ENCODE data around the gene TPD52L1. TPM values are rescaled to one million over a fixed set of nuclear protein-coding genes. Genes with fewer than 3 reads are reported as not detected.

Gene TPD52L1
- total and polyA plus RNA-seq, 2 donors (not counting 3 experiments of a cell fraction or from before 2014, with no cell fraction given): 0.29 to 0.37 TPM

GRCh38 chr6:125307964-125308615 is 154.5 kb downstream of the TPD52L1 start:
- H3K27ac ChIP-seq (ENCODE audit: insufficient read depth, low read depth, low read length): no peak overlapping the region
- H3K27me3 ChIP-seq (ENCODE audit: control insufficient read depth in 2 of 2, insufficient read depth in 2 of 2, low read length in 2 of 2): peaks cover 24 to 27% of the 10 kb centered on the region in 2 experiments
- peaks cover 7% of the 10 kb centered on the region for H3K4me1 ChIP-seq (ENCODE audit: control insufficient read depth, extremely low read depth, insufficient read depth, low read length)
- peak; percentile 56 for TF ChIP-seq GATA2 (IDR thresholded peaks at IDR 0.05; ENCODE audit: insufficient read depth, insufficient read length, low read depth, low read length)
- no peak for TF ChIP-seq POLR2A (IDR thresholded peaks at IDR 0.05; ENCODE audit: low read depth, low read length)
- DNase-seq (ENCODE audit: low read depth, low spot score): no peak
- ChIA-PET POLR2A (no interaction called here), CTCF (interaction anchor here (0.9 to 10.1 kb wide), 5 partner anchors 438 to 688 kb away, joined by 3 to 439 read pairs (median 3); partner anchors contain the start of gene HEY2)
- no peak for FAIRE-seq
- intact Hi-C loops (cut with micrococcal nuclease) (no loop called here), dilution Hi-C loops (cut with MboI; ENCODE audit: extremely low pct_ligation_motif_present, low sequenced_read_pairs) (no loop called here)
- no peak overlapping the region for H3K4me2 ChIP-seq (ENCODE audit: insufficient read depth, low read length)
- H3K36me3 ChIP-seq (ENCODE audit: control insufficient read depth in 2 of 2, extremely low read depth in 1 of 2, insufficient read depth in 2 of 2, low read length in 2 of 2): no peaks in the 10 kb centered on the region
- H3K9me3 ChIP-seq (replicated peaks; ENCODE audit: control insufficient read depth, insufficient read depth, low read length): no peaks in the 10 kb centered on the region
- no peaks in the 10 kb centered on the region for H4K20me1 ChIP-seq (replicated peaks; ENCODE audit: control insufficient read depth, extremely low read depth, insufficient read depth, low read length)
- H3K9ac ChIP-seq (replicated peaks; ENCODE audit: extremely low read depth, insufficient read depth, low read length): no peak overlapping the region
- no peaks in the 10 kb centered on the region for H3K79me2 ChIP-seq (ENCODE audit: control insufficient read depth, insufficient read depth, low read length)
- no peaks in the 10 kb centered on the region for H3K9me1 ChIP-seq (replicated peaks; ENCODE audit: control insufficient read depth, extremely low read depth, insufficient read depth, low read length)
- no TSS peak for BruUV-seq (replicated peaks)
- H2AFZ ChIP-seq (ENCODE audit: low read depth, low read length): no peak overlapping the region
- no peak overlapping the region for H3K4me3 ChIP-seq (replicated peaks in 1 of 3; ENCODE audit: insufficient read depth in 1 of 3, low read depth in 1 of 3, low read length in 3 of 3)

GRCh38 chr6:125310994-125311649 is 157.5 kb downstream of the TPD52L1 start:
- ChIA-PET POLR2A (interaction anchor here (0.6 kb wide), 1 partner anchor 524 kb away, joined by 3 read pairs; no protein-coding TSS in a partner anchor), CTCF (interaction anchor here (0.7 to 10.1 kb wide), 24 partner anchors 10 to 664 kb away, joined by 3 to 439 read pairs (median 4); partner anchors contain the start of genes HDDC2, HEY2, HINT3 and NCOA7)
- peaks cover 7% of the 10 kb centered on the region for H3K4me1 ChIP-seq (ENCODE audit: control insufficient read depth, extremely low read depth, insufficient read depth, low read length)
- DNase-seq (ENCODE audit: low read depth, low spot score) (peak; percentile 64), FAIRE-seq (peak; percentile 76)
- BruUV-seq (replicated peaks): no TSS peak
- dilution Hi-C loops (cut with MboI; ENCODE audit: extremely low pct_ligation_motif_present, low sequenced_read_pairs) (loop anchor here (10.0 kb wide), 1 partner anchor 454 kb away; no protein-coding TSS in a partner anchor), intact Hi-C loops (cut with micrococcal nuclease) (loop anchor here (1.0 to 5.0 kb wide), 4 partner anchors 301 to 646 kb away; partner anchors contain the start of gene HINT3)
- H3K79me2 ChIP-seq (ENCODE audit: control insufficient read depth, insufficient read depth, low read length): no peaks in the 10 kb centered on the region
- no peaks in the 10 kb centered on the region for H3K9me1 ChIP-seq (replicated peaks; ENCODE audit: control insufficient read depth, extremely low read depth, insufficient read depth, low read length)
- no peak overlapping the region for H3K4me2 ChIP-seq (ENCODE audit: insufficient read depth, low read length)
- peaks cover 16 to 22% of the 10 kb centered on the region in 2 experiments for H3K27me3 ChIP-seq (ENCODE audit: control insufficient read depth in 2 of 2, insufficient read depth in 2 of 2, low read length in 2 of 2)
- no peak overlapping the region for H3K27ac ChIP-seq (ENCODE audit: insufficient read depth, low read depth, low read length)
- H3K9me3 ChIP-seq (replicated peaks; ENCODE audit: control insufficient read depth, insufficient read depth, low read length): no peaks in the 10 kb centered on the region
- no peak overlapping the region for H2AFZ ChIP-seq (ENCODE audit: low read depth, low read length)
- H3K4me3 ChIP-seq (replicated peaks in 1 of 3; ENCODE audit: insufficient read depth in 1 of 3, low read depth in 1 of 3, low read length in 3 of 3): no peak overlapping the region
- no peak for TF ChIP-seq GATA2 (IDR thresholded peaks at IDR 0.05; ENCODE audit: insufficient read depth, insufficient read length, low read depth, low read length)
- TF ChIP-seq POLR2A (IDR thresholded peaks at IDR 0.05; ENCODE audit: low read depth, low read length): no peak
- TF ChIP-seq, protein P1, sequence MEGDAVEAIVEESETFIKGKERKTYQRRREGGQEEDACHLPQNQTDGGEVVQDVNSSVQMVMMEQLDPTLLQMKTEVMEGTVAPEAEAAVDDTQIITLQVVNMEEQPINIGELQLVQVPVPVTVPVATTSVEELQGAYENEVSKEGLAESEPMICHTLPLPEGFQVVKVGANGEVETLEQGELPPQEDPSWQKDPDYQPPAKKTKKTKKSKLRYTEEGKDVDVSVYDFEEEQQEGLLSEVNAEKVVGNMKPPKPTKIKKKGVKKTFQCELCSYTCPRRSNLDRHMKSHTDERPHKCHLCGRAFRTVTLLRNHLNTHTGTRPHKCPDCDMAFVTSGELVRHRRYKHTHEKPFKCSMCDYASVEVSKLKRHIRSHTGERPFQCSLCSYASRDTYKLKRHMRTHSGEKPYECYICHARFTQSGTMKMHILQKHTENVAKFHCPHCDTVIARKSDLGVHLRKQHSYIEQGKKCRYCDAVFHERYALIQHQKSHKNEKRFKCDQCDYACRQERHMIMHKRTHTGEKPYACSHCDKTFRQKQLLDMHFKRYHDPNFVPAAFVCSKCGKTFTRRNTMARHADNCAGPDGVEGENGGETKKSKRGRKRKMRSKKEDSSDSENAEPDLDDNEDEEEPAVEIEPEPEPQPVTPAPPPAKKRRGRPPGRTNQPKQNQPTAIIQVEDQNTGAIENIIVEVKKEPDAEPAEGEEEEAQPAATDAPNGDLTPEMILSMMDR (IDR thresholded peaks at IDR 0.05; ENCODE audit: extremely low read depth in 1 of 2, insufficient read depth in 1 of 2, low read depth in 1 of 2, low read length in 2 of 2): peak; percentile 64 to 71
- no peaks in the 10 kb centered on the region for H3K36me3 ChIP-seq (ENCODE audit: control insufficient read depth in 2 of 2, extremely low read depth in 1 of 2, insufficient read depth in 2 of 2, low read length in 2 of 2)
- no peak overlapping the region for H3K9ac ChIP-seq (replicated peaks; ENCODE audit: extremely low read depth, insufficient read depth, low read length)
- H4K20me1 ChIP-seq (replicated peaks; ENCODE audit: control insufficient read depth, extremely low read depth, insufficient read depth, low read length): no peaks in the 10 kb centered on the region

Measured in endothelial cell of umbilical vein (primary cell).